OCI-LY1 (cell line): ENCODE measurements around the gene CASQ1.

Source experiments
- EZH2 ChIP-seq: fragments of 200-600 bp; sonication (generic), shearing (Covaris generic); IDR thresholded peaks from 2 replicates; pipeline ENCODE4 v1.8.0; 2017; ENCODE audit warnings: borderline replicate concordance, mixed run types, mild to moderate bottlenecking, antibody characterized with exemption, low read length, moderate library complexity, mixed read lengths
- TF ChIP-seq, protein P1 (sequence below): fragments of 200-600 bp; sonication (generic), shearing (Covaris generic); IDR thresholded peaks from 2 replicates; pipeline ENCODE4 v1.5.1; 2017; ENCODE audit warnings: mild to moderate bottlenecking, antibody characterized with exemption, low read length, moderate library complexity, mixed read lengths

DNA sequence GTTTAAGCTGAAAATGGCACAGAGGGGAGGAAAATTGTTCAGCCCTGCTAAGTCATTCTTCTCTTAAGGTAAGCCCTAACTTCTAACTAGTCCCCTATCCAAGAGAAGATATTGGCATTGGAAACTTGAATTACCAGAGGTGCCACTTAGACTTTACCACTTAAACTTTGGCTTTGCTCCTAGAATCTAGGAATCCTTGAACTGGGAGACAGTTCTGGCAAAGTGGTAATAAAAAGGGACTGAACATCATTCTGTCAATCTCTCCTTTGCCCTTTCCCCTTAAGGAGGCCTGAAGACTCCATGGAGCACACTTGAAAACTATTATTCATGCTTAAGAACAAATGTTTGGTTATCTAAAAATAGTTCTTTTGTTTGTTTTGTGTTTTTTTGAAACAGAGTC is 30.5 kb upstream of the CASQ1 start:
- TF ChIP-seq, protein P1, sequence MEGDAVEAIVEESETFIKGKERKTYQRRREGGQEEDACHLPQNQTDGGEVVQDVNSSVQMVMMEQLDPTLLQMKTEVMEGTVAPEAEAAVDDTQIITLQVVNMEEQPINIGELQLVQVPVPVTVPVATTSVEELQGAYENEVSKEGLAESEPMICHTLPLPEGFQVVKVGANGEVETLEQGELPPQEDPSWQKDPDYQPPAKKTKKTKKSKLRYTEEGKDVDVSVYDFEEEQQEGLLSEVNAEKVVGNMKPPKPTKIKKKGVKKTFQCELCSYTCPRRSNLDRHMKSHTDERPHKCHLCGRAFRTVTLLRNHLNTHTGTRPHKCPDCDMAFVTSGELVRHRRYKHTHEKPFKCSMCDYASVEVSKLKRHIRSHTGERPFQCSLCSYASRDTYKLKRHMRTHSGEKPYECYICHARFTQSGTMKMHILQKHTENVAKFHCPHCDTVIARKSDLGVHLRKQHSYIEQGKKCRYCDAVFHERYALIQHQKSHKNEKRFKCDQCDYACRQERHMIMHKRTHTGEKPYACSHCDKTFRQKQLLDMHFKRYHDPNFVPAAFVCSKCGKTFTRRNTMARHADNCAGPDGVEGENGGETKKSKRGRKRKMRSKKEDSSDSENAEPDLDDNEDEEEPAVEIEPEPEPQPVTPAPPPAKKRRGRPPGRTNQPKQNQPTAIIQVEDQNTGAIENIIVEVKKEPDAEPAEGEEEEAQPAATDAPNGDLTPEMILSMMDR: no peak
- TF ChIP-seq EZH2: no peak
